Subcutaneous abdominal adipose tissue (tissue), 5 donors: ENCODE data around the gene HDGFL2.

Experiments
- H3K27ac ChIP-seq: one replicate; pipeline ENCODE4 v1.7.0; 2013; ENCODE audit warnings: low read depth, mild to moderate bottlenecking, inconsistent platforms, low read length, moderate library complexity
- H3K27me3 ChIP-seq, 5 donors: one replicate each; pipeline ENCODE4 v1.7.0; 2013; ENCODE audit warnings: low read length in 5 of 5, inconsistent platforms in 1 of 5; ENCODE audit not compliant: control insufficient read depth in 5 of 5, insufficient read depth in 4 of 5
- H3K36me3 ChIP-seq, 5 donors: one replicate each; pipeline ENCODE4 v1.7.0; 2013; ENCODE audit warnings: low read length in 5 of 5; ENCODE audit not compliant: control insufficient read depth in 5 of 5, insufficient read depth in 5 of 5
- H3K4me1 ChIP-seq, 5 donors: one replicate each; pipeline ENCODE4 v1.7.0; 2013; ENCODE audit warnings: low read length in 5 of 5, mild to moderate bottlenecking in 3 of 5, moderate library complexity in 1 of 5; ENCODE audit not compliant: control insufficient read depth in 5 of 5, insufficient read depth in 5 of 5
- H3K4me3 ChIP-seq, 5 donors: one replicate each; pipeline ENCODE4 v1.7.0; 2013; ENCODE audit warnings: low read length in 5 of 5, low read depth in 1 of 5
- H3K9ac ChIP-seq, 5 donors: one replicate each; pipeline ENCODE4 v1.7.0; 2013; ENCODE audit warnings: low read length in 5 of 5, mild to moderate bottlenecking in 4 of 5, moderate library complexity in 3 of 5
- H3K9me3 ChIP-seq, 5 donors: one replicate each; pipeline ENCODE4 v1.7.0; 2013; ENCODE audit warnings: low read length in 5 of 5; ENCODE audit not compliant: control insufficient read depth in 5 of 5
- donor health status: healthy.
- donor health status: healthy.
- donor health status: healthy.
- donor health status: healthy.
- donor health status: healthy.

Gene HDGFL2

DNA sequence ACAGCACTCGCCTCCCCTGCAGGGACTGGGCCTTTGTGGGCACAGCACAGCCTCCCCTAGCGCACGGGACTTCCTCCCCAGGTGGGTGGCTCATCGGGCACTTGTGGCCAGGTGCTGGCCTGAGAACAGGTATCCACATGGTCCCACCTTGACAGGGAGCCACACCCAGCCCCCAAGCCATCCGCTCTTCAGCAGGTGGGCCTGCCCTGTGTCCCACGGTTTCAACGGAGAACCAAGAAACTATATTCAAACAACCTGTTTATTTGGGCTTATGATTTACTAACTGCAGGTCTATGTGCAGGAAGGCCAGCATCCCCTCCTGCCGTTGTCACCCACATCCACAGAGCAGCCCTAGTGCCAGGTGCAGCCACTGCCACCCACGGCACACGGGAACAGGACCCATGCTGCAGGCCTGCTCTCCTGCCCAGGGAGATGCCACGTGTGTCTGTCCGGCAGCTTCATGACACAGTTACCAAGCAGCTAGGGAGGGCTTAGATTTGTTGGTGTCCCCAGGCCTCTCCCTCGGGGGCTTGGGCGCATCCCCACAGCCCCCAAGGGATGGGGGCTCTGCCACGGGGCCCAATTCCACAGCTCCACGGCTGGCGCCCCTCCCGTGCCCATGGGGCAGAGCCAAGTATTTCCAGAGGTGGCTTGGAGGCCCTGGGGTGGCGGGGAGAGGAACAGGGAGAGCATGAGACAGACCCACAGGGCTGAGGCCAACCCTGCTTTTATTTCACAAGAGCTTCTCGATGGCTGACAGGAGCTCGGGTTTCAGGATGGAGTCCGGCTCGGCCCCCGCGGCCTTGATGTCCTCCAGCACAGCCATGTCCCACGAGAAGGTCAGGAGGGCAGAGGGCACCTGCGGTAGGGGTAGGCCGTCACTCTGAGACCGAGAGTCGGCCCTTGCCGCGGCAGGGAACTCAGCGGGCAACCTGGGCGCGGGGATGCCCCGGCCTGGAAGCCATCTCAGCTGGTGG is 27.0 kb upstream of the HDGFL2 start:
- H3K36me3 ChIP-seq: peaks cover 0 to 66% (median 57%) of the 10 kb centered on the region in 5 donors

DNA sequence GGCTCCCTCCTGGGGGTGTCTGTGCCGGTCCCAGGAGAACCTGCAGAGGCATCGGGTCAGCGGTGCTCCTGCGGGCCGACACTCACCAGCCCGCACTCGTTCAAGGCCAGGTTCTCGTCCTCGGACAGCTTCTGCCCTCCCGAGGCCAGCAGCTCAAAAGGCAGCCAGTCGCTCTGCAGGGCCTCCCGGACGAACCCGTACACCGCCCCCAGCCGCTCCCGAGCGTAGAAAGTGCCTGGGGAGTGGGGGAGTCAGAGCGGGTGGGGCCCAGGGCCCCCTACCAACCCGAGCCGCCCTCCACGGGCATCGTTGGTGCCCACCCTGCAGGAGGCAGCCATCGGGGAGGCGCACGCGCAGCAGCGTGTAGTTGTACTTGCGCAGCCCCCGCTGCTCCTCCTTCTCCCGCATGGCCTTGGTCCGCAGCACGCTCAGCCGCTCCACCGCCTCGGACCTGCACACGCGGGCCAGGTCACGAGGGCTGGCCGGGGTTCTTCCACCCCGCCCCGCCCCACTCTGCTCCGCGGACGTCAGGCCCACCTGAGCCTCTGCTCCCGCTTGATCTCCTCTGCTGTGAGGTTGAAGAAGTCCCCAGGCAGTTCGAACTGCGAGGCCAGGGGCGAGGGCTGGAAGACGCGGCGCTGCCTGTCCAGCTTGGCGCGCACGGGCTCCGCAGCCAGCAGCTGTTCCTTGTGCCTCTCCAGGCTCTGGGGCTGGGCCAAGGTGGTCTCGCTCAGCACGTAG is 26.0 kb upstream of the HDGFL2 start:
- Histone ChIP-seq H3K4me3 (no peak overlapping the region), H3K27ac (no peak overlapping the region), H3K36me3 (peaks cover 0 to 73% (median 62%) of the 10 kb centered on the region in 5 donors), H3K9me3 (no peaks in the 10 kb centered on the region), H3K9ac (no peak overlapping the region), H3K4me1 (peaks cover 0 to 27% (median 15%) of the 10 kb centered on the region in 5 donors), H3K27me3 (no peaks in the 10 kb centered on the region)

More for the DNA sequence above, 27.0 kb upstream of the HDGFL2 start:
- Histone ChIP-seq H3K9me3 (no peaks in the 10 kb centered on the region), H3K4me1 (peaks cover 0 to 27% (median 15%) of the 10 kb centered on the region in 5 donors), H3K27ac (no peak overlapping the region), H3K9ac (no peak overlapping the region), H3K4me3 (no peak overlapping the region), H3K27me3 (no peaks in the 10 kb centered on the region)

DNA sequence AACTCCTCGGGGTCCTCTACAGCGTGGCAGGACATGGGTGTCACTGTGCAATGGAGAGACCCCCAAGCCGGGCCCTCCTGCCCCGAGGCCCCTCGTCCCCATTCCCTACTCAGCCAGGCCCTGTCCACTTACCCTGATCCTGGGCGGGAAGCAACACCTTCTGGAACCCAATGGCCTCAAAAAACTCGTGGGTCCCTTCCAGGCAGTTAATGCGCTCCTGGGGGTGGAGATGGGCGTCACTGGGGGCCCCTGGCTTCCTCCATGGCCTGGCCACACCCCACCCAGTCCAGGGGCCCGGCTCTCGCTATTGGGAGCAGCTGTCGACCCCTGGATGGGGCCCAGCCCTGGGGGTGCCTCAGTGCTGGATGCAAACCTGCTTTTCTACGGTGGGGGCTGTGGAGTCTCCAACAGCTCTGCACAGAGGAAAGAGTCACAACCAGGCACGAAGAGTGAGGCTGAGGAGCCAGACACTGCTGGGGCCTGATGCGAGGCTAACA is 25.3 kb upstream of the HDGFL2 start:
- no peak overlapping the region for H3K4me3 ChIP-seq
- peaks cover 0 to 79% (median 69%) of the 10 kb centered on the region in 5 donors for H3K36me3 ChIP-seq
- no peaks in the 10 kb centered on the region for H3K9me3 ChIP-seq
- H3K27me3 ChIP-seq: no peaks in the 10 kb centered on the region
- no peak overlapping the region for H3K9ac ChIP-seq
- H3K4me1 ChIP-seq: peaks cover 0 to 27% (median 15%) of the 10 kb centered on the region in 5 donors
- H3K27ac ChIP-seq: no peak overlapping the region

DNA sequence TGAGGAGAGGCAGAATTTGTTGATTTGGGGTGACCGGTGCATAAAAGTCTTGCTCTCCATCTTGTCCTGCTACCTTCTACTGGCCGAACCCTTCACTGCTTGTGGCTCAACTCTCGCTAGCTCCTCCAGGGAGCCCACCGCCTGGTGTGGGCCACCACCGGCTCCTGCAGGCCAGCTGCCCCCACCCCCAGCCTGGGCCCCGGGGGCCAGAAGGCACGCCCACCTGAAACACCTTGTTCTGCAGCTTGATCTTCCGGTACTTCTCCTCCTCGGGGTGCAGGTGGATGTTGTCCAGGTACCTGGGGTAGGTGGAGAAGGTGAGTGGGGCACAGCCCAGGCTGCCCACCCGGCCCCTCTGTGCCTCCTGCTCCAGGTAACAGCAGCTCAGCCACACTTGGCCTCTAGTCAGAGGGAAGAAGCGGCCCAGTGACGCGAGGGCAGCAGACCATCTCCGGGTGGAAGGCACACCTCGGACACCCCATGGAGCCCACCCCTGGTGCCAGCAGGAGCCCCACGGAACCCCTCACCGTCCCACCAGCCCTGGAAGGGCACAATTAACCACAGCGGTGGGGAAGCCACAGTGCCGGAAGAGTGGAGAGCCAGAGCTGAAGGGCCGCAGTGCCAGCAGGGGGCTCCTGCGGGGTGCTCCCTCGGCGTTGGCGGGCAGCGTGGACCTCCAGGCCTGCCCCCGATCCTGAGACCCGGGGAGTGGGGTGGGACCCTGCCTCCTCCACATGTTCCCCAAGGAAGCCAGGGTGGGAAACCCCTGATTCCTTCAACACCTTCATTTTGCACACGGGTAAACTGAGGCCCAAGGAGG is 24.6 kb upstream of the HDGFL2 start:
- Histone ChIP-seq H3K36me3 (peaks cover 0 to 87% (median 76%) of the 10 kb centered on the region in 5 donors), H3K9me3 (no peaks in the 10 kb centered on the region), H3K27me3 (no peaks in the 10 kb centered on the region), H3K4me1 (peaks cover 0 to 27% (median 15%) of the 10 kb centered on the region in 5 donors), H3K9ac (no peak overlapping the region), H3K4me3 (no peak overlapping the region), H3K27ac (no peak overlapping the region)

DNA sequence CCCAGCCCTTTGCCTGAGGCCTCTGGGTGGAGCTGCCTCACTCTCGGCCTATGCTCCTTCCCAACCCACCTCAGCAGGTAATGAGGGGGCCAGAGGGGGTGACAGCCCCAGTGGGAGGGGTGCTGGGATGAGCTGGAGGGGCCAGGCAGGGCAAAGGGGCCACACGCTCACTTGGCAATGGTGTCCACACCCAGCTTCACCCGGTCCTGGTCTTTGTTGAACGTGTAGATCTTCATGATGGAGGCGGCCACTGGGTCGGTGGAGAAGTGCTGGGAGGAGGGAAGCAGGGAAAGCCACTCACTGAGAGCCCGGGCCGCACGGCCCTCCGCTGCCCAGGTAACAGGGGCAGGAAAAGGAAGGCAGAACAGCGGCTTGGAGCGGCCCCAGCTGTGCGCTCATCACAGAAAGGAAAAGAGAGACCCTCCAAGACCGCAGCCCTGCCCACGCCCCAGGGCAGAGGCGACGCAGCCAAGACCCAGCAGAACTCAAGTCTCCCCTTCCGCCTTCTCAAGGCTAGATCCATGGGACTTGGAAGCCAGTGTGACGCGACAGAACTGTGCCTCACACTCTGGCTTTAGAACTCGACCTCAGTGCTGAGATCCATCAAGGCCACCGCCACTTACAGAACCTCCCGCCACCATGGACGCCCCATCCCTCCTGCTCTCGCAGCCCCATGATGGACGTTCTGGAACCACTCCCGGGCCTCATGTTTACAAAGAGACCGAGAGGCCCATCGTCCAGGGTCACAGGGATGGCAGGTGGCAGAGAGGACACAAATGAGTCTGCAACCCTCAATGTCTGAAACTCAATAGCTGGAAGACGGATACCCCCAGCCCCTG is 23.7 kb upstream of the HDGFL2 start:
- H3K36me3 ChIP-seq: peaks cover 0 to 95% (median 84%) of the 10 kb centered on the region in 5 donors
- no peak overlapping the region for H3K27ac ChIP-seq
- no peaks in the 10 kb centered on the region for H3K9me3 ChIP-seq
- no peak overlapping the region for H3K4me3 ChIP-seq
- H3K27me3 ChIP-seq: no peaks in the 10 kb centered on the region
- no peak overlapping the region for H3K9ac ChIP-seq
- H3K4me1 ChIP-seq: peaks cover 0 to 27% (median 15%) of the 10 kb centered on the region in 5 donors

DNA sequence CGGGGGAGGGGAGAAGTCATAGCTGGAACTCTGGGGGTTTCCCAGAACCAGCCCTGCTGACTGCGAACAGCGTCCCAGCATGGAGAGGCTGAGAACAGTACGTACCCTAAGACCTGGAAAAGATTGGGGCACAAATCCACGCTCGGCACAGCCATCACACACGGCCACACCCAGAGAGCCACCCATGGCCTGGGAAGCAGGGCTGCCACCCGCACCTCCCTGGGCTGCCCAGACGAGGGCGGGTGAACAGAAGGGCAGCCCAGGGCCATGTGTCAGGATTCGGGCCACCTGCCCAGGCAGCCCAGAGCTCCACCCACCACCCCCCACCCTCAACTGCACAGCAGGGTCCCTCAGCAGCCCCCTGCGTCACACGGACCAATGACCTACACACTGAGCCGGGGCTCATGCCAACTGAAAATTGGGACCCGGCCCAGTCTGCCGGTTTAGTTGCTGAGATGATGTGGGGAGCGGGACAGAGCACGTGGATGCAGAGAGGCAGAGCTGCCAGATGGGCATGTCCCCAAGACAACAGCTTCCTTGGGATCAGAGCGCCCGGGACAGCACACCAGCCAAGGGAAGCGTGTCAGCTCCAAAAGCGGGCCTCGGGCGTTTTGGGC is 23.0 kb upstream of the HDGFL2 start:
- no peak overlapping the region for H3K27ac ChIP-seq
- no peaks in the 10 kb centered on the region for H3K9me3 ChIP-seq
- H3K4me1 ChIP-seq: peaks cover 0 to 29% (median 15%) of the 10 kb centered on the region in 5 donors
- H3K27me3 ChIP-seq: no peaks in the 10 kb centered on the region
- peaks cover 0 to 97% (median 90%) of the 10 kb centered on the region in 5 donors for H3K36me3 ChIP-seq
- no peak overlapping the region for H3K9ac ChIP-seq
- no peak overlapping the region for H3K4me3 ChIP-seq

DNA sequence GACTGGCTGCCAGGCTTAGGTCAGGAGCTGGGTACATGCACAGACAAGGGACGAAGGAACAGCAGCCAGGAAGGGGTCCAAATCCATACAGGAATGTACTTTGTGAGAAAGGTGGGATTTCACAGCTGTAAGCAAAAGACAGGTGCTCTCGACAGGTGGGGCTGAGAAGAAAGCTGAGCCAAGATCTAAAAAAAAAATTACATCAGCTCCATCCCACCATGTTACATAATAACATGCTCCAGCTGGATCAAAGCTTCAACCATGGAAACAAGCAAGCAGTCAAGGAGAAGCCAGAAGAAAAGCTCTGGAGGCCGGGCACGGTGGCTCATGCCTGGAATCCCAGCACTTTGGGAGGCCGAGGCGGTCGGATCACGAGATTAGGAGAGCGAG is 22.5 kb upstream of the HDGFL2 start:
- Histone ChIP-seq H3K4me1 (peaks cover 0 to 33% (median 19%) of the 10 kb centered on the region in 5 donors), H3K9me3 (no peaks in the 10 kb centered on the region), H3K36me3 (peaks cover 0 to 96% (median 90%) of the 10 kb centered on the region in 5 donors), H3K27me3 (no peaks in the 10 kb centered on the region), H3K27ac (no peak overlapping the region), H3K4me3 (no peak overlapping the region), H3K9ac (no peak overlapping the region)

DNA sequence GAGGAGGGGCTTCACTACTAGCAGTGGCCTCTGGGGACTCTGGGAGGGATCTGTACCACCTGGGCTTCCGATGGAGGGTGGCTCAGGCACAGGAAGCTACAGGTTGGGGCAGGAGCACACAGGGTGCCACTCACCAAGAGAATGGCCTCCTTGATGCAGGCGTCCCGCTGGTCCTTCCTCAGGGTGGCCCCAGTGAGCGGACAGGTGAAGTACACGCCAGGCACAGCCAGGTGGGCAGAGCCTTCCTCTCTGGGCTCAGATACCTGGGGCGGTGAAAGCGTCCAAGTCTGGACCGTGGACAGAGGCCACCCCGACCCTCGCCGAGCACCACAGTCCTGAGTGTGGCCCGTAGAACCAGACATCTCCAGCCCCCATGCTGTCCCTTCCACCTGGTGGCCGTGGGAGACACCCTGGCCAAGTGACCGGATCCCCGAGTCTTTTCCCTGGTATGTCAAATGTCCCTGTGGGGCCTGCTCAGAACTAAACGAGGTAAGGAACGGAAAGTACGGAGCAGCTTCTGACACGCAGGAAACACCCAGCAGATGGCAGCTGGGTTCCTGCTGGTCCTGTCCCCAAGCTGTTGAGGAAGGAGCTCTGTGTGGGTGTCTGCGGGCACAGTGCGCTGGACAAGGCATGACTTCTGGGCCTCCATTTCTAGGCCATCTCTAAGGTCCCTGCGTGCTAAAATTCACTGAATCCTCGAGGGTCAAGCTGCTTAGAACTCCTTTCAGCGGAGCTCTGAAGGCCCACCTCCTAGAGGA is 19.7 kb upstream of the HDGFL2 start:
- no peak overlapping the region for H3K9ac ChIP-seq
- H3K36me3 ChIP-seq: peaks cover 0 to 68% (median 62%) of the 10 kb centered on the region in 5 donors
- H3K27ac ChIP-seq: no peak overlapping the region
- H3K9me3 ChIP-seq: no peaks in the 10 kb centered on the region
- no peak overlapping the region for H3K4me3 ChIP-seq
- peaks cover 3 to 42% (median 31%) of the 10 kb centered on the region in 5 donors for H3K4me1 ChIP-seq
- H3K27me3 ChIP-seq: no peaks in the 10 kb centered on the region
